HEK293 (cell line): ENCODE measurements around the gene ZER1.

ENCODE experiments used
- CTCF ChIA-PET: fragments of 350-600 bp; formaldehyde crosslinking; extraction: SDS; loops from one replicate; lab custom pipeline; 2021; ENCODE audit warnings: antibody characterized with exemption; lab: Yijun Ruan, JAX
- POLR2A ChIA-PET: fragments of 300-600 bp; formaldehyde crosslinking; extraction: SDS; loops from one replicate; lab custom pipeline; 2020; ENCODE audit warnings: antibody characterized with exemption, inconsistent platforms; lab: Yijun Ruan, JAX
- H3K27ac ChIP-seq: fragments of 200-500 bp; sonication (Bioruptor generic); 2 replicates; pipeline ENCODE4 v1.5.1; 2014; ENCODE audit warnings: low read depth, low read length, control low read depth, inconsistent platforms; ENCODE audit errors: extremely low read depth
- H3K36me3 ChIP-seq, 2 experiments: fragments of 200-500 bp in 1 of 2; sonication (Bioruptor generic) in 1 of 2; 1 replicate in 1 of 2; 2 replicates in 1 of 2; pipeline ENCODE4 v1.5.1; 2014 to 2017; ENCODE audit warnings: inconsistent platforms in 2 of 2, low read length in 2 of 2; ENCODE audit not compliant: control insufficient read depth in 2 of 2, insufficient read depth in 1 of 2
- H3K4me1 ChIP-seq: fragments of 200-500 bp; sonication (Bioruptor generic); 2 replicates; pipeline ENCODE4 v1.5.1; 2014; ENCODE audit warnings: mild to moderate bottlenecking, low read length, inconsistent platforms; ENCODE audit not compliant: control insufficient read depth, insufficient read depth
- H3K4me3 ChIP-seq: 2 replicates; pipeline ENCODE4 v1.5.1; 2011; ENCODE audit warnings: low read depth, mild to moderate bottlenecking, control low read depth, low read length, moderate library complexity
- H3K9me3 ChIP-seq: fragments of 200-500 bp; sonication (Bioruptor generic); 2 replicates; pipeline ENCODE4 v1.5.1; 2014; ENCODE audit warnings: low read depth, low read length, inconsistent platforms; ENCODE audit not compliant: control insufficient read depth, insufficient read depth
- EGR2 ChIP-seq: fragments of 450-650 bp; formaldehyde crosslinking; IDR thresholded peaks from 2 replicates; pipeline ENCODE4 v1.5.1; 2016; ENCODE audit warnings: low read depth, missing biosample characterization, missing genetic modification characterization
- GLI4 ChIP-seq: fragments of 450-650 bp; formaldehyde crosslinking; IDR thresholded peaks from 2 replicates; pipeline ENCODE4 v1.5.1; 2016; ENCODE audit warnings: missing biosample characterization, missing genetic modification characterization
- KLF7 ChIP-seq: fragments of 450-650 bp; formaldehyde crosslinking; IDR thresholded peaks from 2 replicates; pipeline ENCODE4 v1.5.1; 2016; ENCODE audit warnings: missing biosample characterization, missing genetic modification characterization, borderline replicate concordance
- ZBTB17 ChIP-seq: fragments of 450-650 bp; formaldehyde crosslinking; IDR thresholded peaks from 2 replicates; pipeline ENCODE4 v1.5.1; 2016; ENCODE audit warnings: missing biosample characterization, missing genetic modification characterization
- ZBTB8A ChIP-seq: fragments of 450-650 bp; formaldehyde crosslinking; IDR thresholded peaks from 2 replicates; pipeline ENCODE4 v1.5.1; 2016; ENCODE audit warnings: missing biosample characterization, missing genetic modification characterization
- ZIC2 ChIP-seq: fragments of 450-650 bp; formaldehyde crosslinking; IDR thresholded peaks from 2 replicates; pipeline ENCODE4 v1.5.1; 2016; ENCODE audit warnings: missing biosample characterization, missing genetic modification characterization
- ZNF112 ChIP-seq: fragments of 450-650 bp; formaldehyde crosslinking; IDR thresholded peaks from 2 replicates; pipeline ENCODE4 v1.5.0; 2017; ENCODE audit warnings: missing biosample characterization, missing genetic modification characterization
- ZNF19 ChIP-seq: fragments of 450-650 bp; formaldehyde crosslinking; IDR thresholded peaks from 2 replicates; pipeline ENCODE4; 2016; ENCODE audit warnings: missing biosample characterization, missing genetic modification characterization, low read depth
- ZNF2 ChIP-seq: fragments of 450-650 bp; formaldehyde crosslinking; IDR thresholded peaks from 2 replicates; pipeline ENCODE4 v1.5.1; 2016; ENCODE audit warnings: missing biosample characterization, missing genetic modification characterization
- ZNF24 ChIP-seq: fragments of 450-650 bp; formaldehyde crosslinking; IDR thresholded peaks from 2 replicates; pipeline ENCODE4 v1.5.1; 2016; ENCODE audit warnings: missing biosample characterization, missing genetic modification characterization
- ZNF394 ChIP-seq: fragments of 450-650 bp; formaldehyde crosslinking; IDR thresholded peaks from 2 replicates; pipeline ENCODE4 v1.5.1; 2016; ENCODE audit warnings: missing biosample characterization, missing genetic modification characterization, mild to moderate bottlenecking, moderate library complexity, borderline replicate concordance
- ZNF596 ChIP-seq: fragments of 450-650 bp; IDR thresholded peaks from 2 replicates; pipeline ENCODE4 v1.5.0; 2018; ENCODE audit warnings: missing biosample characterization, mild to moderate bottlenecking, missing genetic modification characterization, moderate library complexity
- ZNF76 ChIP-seq: fragments of 450-650 bp; formaldehyde crosslinking; IDR thresholded peaks from 2 replicates; pipeline ENCODE4; 2016; ENCODE audit warnings: low read depth, missing biosample characterization, missing genetic modification characterization, borderline replicate concordance
- ZSCAN5A ChIP-seq: fragments of 450-650 bp; formaldehyde crosslinking; IDR thresholded peaks from 2 replicates; pipeline ENCODE4 v1.5.1; 2016; ENCODE audit warnings: missing biosample characterization, missing genetic modification characterization
- TF ChIP-seq, protein P1 (sequence below): fragments of 450-650 bp; formaldehyde crosslinking; IDR thresholded peaks from 2 replicates; pipeline ENCODE4 v1.5.1; 2016; ENCODE audit warnings: missing biosample characterization, missing genetic modification characterization
- TF ChIP-seq, protein P2 (sequence below): fragments of 450-650 bp; formaldehyde crosslinking; conservative IDR thresholded peaks from 2 replicates; pipeline ENCODE4 v1.5.1; 2016; ENCODE audit warnings: low read depth, missing biosample characterization, missing genetic modification characterization
- TF ChIP-seq, protein P3 (sequence below): fragments of 450-650 bp; formaldehyde crosslinking; IDR thresholded peaks from 2 replicates; pipeline ENCODE4 v1.5.1; 2016; ENCODE audit warnings: missing biosample characterization, missing genetic modification characterization
- TF ChIP-seq, protein P4 (sequence below): fragments of 450-650 bp; formaldehyde crosslinking; IDR thresholded peaks from 2 replicates; pipeline ENCODE4 v1.5.1; 2016; ENCODE audit warnings: missing biosample characterization, missing genetic modification characterization
- TF ChIP-seq, protein P5 (sequence below): fragments of 450-650 bp; formaldehyde crosslinking; IDR thresholded peaks from 2 replicates; pipeline ENCODE4 v1.5.1; 2016; ENCODE audit warnings: missing biosample characterization, missing genetic modification characterization

Gene ZER1

GRCh38 chr9:128723866-128724743 is 47.6 kb downstream of the ZER1 start, which contains the start of gene ZDHHC12:
TSS of gene ZDHHC12 (minus strand) at chr9:128724127. CDS start at chr9:128724093, 34 bp downstream.
- Histone ChIP-seq H3K4me3 (peak within 1 kb of the TSS; percentile 91), H3K27ac (peak within 1 kb of the TSS; percentile 40), H3K9me3 (no peaks in the 10 kb centered on the region), H3K36me3 (peaks cover 0 to 27% of the 10 kb centered on the region in 2 experiments; a peak in 1 of 3 replicates), H3K4me1 (no peaks in the 10 kb centered on the region)
- ChIA-PET POLR2A (interaction anchor here (0.6 to 2.5 kb wide), 25 partner anchors 9 to 564 kb away, joined by 3 to 22 read pairs (median 5); partner anchors contain the start of genes BBLN, ENDOG, IER5L and PKN3), CTCF (interaction anchor here (0.9 to 1.5 kb wide), 4 partner anchors 9 to 94 kb away, joined by 3 to 16 read pairs (median 6); partner anchors contain the start of genes ENDOG and PKN3)
- TF ChIP-seq ZSCAN5A (peak; percentile 80; the same call in 1 of the 2 replicates), ZBTB17 (peak; percentile 48), ZBTB8A (peak; percentile 95), ZNF76 (tag by site-specific recombination) (peak; percentile 48; the same call in 1 of the 2 replicates), EGR2 (tag by site-specific recombination) (peak; percentile 82), ZIC2 (tag by site-specific recombination) (peak; percentile 9; the same call in 1 of the 2 replicates), KLF7 (tag by site-specific recombination) (peak; percentile 57; the same call in 1 of the 2 replicates), ZNF2 (tag by site-specific recombination) (peak; percentile 82), ZNF112 (no peak), ZNF596 (tag by site-specific recombination) (no peak), GLI4 (tag by site-specific recombination) (0 out of 2 replicates have a peak, but pooled peaks have one; percentile 25), ZNF394 (tag by site-specific recombination) (peak; percentile 16; the same call in 1 of the 2 replicates), ZNF19 (tag by site-specific recombination) (no peak), ZNF24 (tag by site-specific recombination) (peak; percentile 78)
- TF ChIP-seq, protein P1, sequence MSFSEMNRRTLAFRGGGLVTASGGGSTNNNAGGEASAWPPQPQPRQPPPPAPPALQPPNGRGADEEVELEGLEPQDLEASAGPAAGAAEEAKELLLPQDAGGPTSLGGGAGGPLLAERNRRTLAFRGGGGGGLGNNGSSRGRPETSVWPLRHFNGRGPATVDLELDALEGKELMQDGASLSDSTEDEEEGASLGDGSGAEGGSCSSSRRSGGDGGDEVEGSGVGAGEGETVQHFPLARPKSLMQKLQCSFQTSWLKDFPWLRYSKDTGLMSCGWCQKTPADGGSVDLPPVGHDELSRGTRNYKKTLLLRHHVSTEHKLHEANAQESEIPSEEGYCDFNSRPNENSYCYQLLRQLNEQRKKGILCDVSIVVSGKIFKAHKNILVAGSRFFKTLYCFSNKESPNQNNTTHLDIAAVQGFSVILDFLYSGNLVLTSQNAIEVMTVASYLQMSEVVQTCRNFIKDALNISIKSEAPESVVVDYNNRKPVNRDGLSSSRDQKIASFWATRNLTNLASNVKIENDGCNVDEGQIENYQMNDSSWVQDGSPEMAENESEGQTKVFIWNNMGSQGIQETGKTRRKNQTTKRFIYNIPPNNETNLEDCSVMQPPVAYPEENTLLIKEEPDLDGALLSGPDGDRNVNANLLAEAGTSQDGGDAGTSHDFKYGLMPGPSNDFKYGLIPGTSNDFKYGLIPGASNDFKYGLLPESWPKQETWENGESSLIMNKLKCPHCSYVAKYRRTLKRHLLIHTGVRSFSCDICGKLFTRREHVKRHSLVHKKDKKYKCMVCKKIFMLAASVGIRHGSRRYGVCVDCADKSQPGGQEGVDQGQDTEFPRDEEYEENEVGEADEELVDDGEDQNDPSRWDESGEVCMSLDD = peak; percentile 56; the same call in 1 of the 2 replicates
- TF ChIP-seq, protein P2, sequence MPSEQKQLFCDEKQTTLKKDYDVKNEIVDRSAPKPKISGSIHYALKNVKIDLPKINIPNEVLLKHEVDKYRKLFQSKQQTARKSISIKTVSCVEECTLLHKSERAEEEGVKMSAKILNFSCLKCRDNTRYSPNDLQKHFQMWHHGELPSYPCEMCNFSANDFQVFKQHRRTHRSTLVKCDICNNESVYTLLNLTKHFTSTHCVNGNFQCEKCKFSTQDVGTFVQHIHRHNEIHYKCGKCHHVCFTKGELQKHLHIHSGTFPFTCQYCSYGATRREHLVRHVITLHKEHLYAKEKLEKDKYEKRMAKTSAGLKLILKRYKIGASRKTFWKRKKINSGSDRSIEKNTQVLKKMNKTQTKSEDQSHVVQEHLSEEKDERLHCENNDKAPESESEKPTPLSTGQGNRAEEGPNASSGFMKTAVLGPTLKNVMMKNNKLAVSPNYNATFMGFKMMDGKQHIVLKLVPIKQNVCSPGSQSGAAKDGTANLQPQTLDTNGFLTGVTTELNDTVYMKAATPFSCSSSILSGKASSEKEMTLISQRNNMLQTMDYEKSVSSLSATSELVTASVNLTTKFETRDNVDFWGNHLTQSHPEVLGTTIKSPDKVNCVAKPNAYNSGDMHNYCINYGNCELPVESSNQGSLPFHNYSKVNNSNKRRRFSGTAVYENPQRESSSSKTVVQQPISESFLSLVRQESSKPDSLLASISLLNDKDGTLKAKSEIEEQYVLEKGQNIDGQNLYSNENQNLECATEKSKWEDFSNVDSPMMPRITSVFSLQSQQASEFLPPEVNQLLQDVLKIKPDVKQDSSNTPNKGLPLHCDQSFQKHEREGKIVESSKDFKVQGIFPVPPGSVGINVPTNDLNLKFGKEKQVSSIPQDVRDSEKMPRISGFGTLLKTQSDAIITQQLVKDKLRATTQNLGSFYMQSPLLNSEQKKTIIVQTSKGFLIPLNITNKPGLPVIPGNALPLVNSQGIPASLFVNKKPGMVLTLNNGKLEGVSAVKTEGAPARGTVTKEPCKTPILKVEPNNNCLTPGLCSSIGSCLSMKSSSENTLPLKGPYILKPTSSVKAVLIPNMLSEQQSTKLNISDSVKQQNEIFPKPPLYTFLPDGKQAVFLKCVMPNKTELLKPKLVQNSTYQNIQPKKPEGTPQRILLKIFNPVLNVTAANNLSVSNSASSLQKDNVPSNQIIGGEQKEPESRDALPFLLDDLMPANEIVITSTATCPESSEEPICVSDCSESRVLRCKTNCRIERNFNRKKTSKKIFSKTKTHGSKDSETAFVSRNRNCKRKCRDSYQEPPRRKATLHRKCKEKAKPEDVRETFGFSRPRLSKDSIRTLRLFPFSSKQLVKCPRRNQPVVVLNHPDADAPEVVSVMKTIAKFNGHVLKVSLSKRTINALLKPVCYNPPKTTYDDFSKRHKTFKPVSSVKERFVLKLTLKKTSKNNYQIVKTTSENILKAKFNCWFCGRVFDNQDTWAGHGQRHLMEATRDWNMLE (tag by site-specific recombination) = no peak
- TF ChIP-seq, protein P3, sequence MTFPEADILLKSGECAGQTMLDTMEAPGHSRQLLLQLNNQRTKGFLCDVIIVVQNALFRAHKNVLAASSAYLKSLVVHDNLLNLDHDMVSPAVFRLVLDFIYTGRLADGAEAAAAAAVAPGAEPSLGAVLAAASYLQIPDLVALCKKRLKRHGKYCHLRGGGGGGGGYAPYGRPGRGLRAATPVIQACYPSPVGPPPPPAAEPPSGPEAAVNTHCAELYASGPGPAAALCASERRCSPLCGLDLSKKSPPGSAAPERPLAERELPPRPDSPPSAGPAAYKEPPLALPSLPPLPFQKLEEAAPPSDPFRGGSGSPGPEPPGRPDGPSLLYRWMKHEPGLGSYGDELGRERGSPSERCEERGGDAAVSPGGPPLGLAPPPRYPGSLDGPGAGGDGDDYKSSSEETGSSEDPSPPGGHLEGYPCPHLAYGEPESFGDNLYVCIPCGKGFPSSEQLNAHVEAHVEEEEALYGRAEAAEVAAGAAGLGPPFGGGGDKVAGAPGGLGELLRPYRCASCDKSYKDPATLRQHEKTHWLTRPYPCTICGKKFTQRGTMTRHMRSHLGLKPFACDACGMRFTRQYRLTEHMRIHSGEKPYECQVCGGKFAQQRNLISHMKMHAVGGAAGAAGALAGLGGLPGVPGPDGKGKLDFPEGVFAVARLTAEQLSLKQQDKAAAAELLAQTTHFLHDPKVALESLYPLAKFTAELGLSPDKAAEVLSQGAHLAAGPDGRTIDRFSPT (tag by site-specific recombination) = peak; percentile 65; the same call in 1 of the 2 replicates
- TF ChIP-seq, protein P4, sequence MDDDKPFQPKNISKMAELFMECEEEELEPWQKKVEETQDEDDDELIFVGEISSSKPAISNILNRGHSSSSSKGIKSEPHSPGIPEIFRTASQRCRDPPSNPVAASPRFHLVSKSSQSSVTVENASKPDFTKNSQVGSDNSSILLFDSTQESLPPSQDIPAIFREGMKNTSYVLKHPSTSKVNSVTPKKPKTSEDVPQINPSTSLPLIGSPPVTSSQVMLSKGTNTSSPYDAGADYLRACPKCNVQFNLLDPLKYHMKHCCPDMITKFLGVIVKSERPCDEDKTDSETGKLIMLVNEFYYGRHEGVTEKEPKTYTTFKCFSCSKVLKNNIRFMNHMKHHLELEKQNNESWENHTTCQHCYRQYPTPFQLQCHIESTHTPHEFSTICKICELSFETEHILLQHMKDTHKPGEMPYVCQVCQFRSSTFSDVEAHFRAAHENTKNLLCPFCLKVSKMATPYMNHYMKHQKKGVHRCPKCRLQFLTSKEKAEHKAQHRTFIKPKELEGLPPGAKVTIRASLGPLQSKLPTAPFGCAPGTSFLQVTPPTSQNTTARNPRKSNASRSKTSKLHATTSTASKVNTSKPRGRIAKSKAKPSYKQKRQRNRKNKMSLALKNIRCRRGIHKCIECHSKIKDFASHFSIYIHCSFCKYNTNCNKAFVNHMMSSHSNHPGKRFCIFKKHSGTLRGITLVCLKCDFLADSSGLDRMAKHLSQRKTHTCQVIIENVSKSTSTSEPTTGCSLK (tag by site-specific recombination) = no peak
- TF ChIP-seq, protein P5, sequence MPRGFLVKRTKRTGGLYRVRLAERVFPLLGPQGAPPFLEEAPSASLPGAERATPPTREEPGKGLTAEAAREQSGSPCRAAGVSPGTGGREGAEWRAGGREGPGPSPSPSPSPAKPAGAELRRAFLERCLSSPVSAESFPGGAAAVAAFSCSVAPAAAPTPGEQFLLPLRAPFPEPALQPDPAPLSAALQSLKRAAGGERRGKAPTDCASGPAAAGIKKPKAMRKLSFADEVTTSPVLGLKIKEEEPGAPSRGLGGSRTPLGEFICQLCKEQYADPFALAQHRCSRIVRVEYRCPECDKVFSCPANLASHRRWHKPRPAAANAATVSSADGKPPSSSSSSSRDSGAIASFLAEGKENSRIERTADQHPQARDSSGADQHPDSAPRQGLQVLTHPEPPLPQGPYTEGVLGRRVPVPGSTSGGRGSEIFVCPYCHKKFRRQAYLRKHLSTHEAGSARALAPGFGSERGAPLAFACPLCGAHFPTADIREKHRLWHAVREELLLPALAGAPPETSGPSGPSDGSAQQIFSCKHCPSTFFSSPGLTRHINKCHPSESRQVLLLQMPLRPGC (tag by site-specific recombination) = peak; percentile 14; the same call in 1 of the 2 replicates
